ENCODE data around the gene NRG3.

The NRG3 gene

DNA sequence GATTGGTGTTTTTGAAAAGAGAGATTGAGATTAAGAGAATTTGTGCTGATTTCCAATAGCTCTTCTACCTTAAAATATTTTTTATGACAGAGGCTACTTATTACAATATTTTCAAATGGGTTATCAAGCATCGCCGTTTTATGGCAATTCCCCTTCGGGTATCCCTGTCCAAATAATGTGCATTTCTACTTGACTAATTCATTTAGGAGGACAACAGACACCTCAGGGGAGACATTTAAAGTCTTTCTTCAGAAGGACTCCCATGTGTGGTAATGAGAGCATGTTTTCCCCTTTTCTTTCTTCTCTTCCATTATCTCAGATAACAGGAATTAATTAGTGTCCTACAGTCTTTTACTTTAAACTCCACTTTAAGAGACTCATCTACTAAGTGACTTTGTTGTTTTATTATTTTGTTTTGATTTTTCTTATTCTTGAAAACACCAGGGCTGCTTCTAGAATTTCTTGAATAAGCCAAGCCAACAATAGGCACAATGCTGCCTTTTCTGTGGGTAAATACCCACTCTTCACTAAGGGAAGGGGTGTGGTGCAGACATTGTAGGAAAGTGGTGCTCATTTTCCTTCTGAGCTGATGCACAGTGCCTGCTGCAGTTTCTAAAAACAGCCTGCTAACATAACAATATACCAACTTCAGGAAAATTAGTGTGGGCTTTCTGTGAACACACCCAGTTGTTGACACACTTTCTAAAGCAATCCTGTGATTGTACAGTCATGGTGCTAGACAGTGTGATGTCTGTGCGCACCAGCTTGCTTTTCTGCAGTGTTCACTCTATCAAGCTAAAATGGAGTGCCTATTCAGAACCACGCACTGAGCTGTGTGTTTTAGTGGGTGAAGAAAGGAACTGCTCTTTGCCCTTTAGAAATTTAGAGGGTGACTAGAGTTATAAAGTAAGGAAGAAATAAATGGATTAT, 597.7 kb downstream of the NRG3 start:
- Histone ChIP-seq H3K4me3 (no peak overlapping the region), H3K27ac (no peak overlapping the region)
- TF ChIP-seq, protein P1, sequence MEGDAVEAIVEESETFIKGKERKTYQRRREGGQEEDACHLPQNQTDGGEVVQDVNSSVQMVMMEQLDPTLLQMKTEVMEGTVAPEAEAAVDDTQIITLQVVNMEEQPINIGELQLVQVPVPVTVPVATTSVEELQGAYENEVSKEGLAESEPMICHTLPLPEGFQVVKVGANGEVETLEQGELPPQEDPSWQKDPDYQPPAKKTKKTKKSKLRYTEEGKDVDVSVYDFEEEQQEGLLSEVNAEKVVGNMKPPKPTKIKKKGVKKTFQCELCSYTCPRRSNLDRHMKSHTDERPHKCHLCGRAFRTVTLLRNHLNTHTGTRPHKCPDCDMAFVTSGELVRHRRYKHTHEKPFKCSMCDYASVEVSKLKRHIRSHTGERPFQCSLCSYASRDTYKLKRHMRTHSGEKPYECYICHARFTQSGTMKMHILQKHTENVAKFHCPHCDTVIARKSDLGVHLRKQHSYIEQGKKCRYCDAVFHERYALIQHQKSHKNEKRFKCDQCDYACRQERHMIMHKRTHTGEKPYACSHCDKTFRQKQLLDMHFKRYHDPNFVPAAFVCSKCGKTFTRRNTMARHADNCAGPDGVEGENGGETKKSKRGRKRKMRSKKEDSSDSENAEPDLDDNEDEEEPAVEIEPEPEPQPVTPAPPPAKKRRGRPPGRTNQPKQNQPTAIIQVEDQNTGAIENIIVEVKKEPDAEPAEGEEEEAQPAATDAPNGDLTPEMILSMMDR (IDR thresholded peaks at IDR 0.05) = no peak
- no peak for DNase-seq (ENCODE audit: low spot score)

DNA sequence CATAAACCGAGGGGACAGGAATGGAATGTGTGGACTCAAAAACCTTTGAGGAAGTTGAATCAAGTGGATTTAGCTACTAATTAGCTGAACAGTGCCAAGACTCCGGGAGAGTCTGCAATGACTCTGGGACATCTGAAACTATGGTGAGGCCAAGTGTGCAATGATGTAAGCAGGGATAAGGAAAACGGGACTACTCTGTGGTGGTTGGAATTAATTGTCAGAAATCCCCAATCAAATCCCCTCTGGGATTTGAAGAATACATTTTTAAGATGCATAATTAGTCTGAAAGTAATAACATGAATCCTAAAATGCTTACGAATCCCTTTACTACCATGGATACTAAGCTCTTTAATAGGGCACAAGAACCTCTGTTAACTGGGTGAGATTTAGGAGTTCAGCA, 602.8 kb downstream of the NRG3 start:
- TF ChIP-seq, protein P1 (IDR thresholded peaks at IDR 0.05) = no peak
- no peak overlapping the region for H3K4me3 ChIP-seq
- no peak overlapping the region for H3K27ac ChIP-seq
- no peak for DNase-seq (ENCODE audit: low spot score)

DNA sequence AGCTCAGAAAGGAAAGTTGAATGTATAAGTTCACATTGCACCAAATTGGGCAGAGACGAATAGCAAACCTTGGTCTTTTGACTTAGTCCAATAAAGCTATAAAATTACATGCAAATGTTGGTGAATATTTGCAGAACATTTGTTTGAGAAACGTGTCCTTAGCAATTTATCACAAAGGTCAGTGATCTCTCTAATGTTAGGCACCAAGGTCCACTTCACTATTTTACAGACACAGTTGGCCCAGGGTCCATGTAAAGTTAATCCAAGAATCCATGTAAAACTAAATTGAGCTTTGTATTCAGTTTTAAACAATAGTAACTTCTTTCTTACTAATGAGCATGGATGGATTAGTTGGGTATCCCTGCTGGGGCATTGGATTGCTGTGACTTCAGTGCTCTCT, 617.7 kb downstream of the NRG3 start:
- Histone ChIP-seq H3K4me3 (no peak overlapping the region), H3K27ac (no peak overlapping the region)
- DNase-seq (ENCODE audit: low spot score) = no peak
- TF ChIP-seq, protein P1 (IDR thresholded peaks at IDR 0.05) = no peak

DNA sequence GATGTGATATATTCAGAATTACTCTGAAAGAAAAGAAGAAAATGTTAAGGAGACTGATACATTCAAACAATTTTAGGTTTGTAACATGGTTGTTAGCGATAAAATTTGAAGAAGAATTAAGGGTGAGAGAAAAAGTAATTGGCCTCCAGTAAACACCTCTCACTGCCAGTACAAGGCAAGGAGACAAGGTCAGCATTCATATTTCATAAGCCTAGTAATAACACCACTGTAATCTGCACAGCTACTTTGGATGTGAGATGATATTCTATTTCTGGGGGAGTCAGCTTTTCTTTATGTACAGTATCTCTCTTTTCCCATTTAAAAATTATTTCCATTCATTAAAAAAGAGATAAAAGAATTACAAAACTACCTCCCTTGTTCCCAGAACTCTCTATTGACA, 621.1 kb downstream of the NRG3 start:
- no peak overlapping the region for H3K4me3 ChIP-seq
- no peak for DNase-seq (ENCODE audit: low spot score)
- no peak overlapping the region for H3K27ac ChIP-seq
- TF ChIP-seq, protein P1 (IDR thresholded peaks at IDR 0.05) = no peak

DNA sequence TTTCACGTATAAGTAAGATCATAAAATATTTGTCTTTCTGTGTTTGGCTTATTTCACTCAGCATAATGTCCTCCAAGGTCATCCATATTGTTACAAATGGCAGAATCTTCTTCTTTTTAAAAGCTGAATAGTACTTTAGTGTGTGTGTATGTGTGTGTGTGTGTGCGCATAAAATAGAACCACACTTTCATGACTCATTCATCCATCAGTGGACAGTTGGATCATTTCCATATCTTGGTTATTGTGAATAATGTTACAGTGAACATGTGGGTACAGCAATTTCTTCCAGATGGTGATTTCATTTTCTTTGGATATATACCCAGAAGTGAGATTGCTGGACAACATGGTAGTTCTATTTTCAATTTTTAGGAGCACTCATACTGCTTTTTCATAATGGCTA, 622.4 kb downstream of the NRG3 start:
- no peak overlapping the region for H3K4me3 ChIP-seq
- TF ChIP-seq, protein P1 (IDR thresholded peaks at IDR 0.05) = no peak
- no peak for DNase-seq (ENCODE audit: low spot score)
- H3K27ac ChIP-seq = no peak overlapping the region

DNA sequence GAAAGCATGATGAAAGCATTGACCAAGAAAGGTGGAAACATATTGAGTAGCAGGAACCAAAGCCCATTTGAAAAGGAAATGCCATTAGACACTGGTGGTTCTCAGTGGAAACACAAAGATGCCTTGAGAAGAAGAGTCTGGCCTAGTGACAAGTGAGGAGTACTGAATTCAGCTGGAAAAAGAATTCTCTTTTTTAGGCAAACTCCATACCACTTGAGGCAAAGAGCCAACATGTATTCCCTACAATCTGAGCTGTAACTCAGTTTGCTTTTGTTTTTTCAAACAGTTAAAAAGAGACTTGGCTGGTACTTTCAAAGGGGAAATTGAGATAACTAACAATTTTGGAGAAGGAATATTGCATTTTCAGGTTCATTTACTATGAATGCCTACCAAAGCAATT, 624.0 kb downstream of the NRG3 start:
- TF ChIP-seq, protein P1 (IDR thresholded peaks at IDR 0.05) = no peak
- Histone ChIP-seq H3K4me3 (no peak overlapping the region), H3K27ac (no peak overlapping the region)
- no peak for DNase-seq (ENCODE audit: low spot score)

DNA sequence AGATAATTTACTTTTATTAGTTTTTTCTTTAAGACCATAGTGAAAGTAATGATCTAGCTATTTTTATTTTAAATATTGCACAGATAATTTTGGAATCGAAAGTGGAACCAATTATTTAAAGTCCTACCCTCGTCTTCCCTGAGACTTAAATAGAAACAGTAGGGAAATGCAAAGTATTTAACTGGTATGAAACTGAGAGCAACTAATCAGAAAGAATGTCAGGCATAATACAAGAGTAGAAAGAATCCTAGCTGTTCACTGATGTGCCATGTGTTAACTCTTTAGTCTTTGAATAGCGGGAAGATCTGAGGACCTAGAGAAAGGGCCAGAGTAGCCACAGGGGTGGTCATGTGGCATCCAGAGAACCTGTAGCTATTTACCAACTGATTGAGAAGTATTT, 630.0 kb downstream of the NRG3 start:
- DNase-seq (ENCODE audit: low spot score) = no peak
- Histone ChIP-seq H3K27ac (no peak overlapping the region), H3K4me3 (no peak overlapping the region)
- TF ChIP-seq, protein P1 (IDR thresholded peaks at IDR 0.05) = no peak
